Heart right ventricle (tissue), 16 donors: Measurements from ENCODE around the gene TSTD2. TPM values are rescaled to one million over a fixed set of nuclear protein-coding genes. Genes with fewer than 3 reads are reported as not detected.

ENCODE experiments used
- ATAC-seq, 8 donors: fragments of 200-7000 bp; cut with Tn5 transposase; one replicate each; pipeline ENCODE4 v1.9.1; 2020; ENCODE audit warnings: mild to moderate bottlenecking in 8 of 8, moderate library complexity in 8 of 8, moderate number of reproducible peaks in 1 of 8
- DNase-seq, 2 donors: peaks; one replicate each; pipeline ENCODE4 v3.0.0-alpha.2; 2020
- H3K27ac ChIP-seq, 10 donors: fragments of 200-600 bp; sonication (generic) in 2 of 10; one replicate each; pipeline versions ENCODE4 v1.5.0 to v1.8.0; 2020 to 2022; ENCODE audit warnings: mild to moderate bottlenecking in 3 of 10
- H3K27me3 ChIP-seq, 7 donors: fragments of 200-600 bp; one replicate each; pipeline ENCODE4 v1.8.0; 2021 to 2022; ENCODE audit warnings: mild to moderate bottlenecking in 2 of 7
- H3K36me3 ChIP-seq, 9 donors: fragments of 200-600 bp; sonication (generic) in 1 of 9; one replicate each; pipeline versions ENCODE4 v1.5.0 to v1.8.0; 2020 to 2022; ENCODE audit warnings: mild to moderate bottlenecking in 2 of 9
- H3K4me1 ChIP-seq, 9 donors: fragments of 200-600 bp; sonication (generic) in 1 of 9; one replicate each; pipeline versions ENCODE4 v1.5.0 to v1.8.0; 2020 to 2022; ENCODE audit warnings: mild to moderate bottlenecking in 4 of 9
- H3K4me3 ChIP-seq, 10 donors: fragments of 200-600 bp; sonication (generic) in 2 of 10; one replicate each; pipeline versions ENCODE4 v1.5.0 to v1.8.0; 2020 to 2022; ENCODE audit warnings: mild to moderate bottlenecking in 7 of 10, moderate library complexity in 2 of 10
- H3K9me3 ChIP-seq, 11 donors: fragments of 200-600 bp in 10 of 11; sonication (generic) in 2 of 11; one replicate each; pipeline versions ENCODE4 v1.5.0 to v1.8.0; 2013 to 2022; ENCODE audit warnings: mild to moderate bottlenecking in 2 of 11, control low read depth in 1 of 11, moderate library complexity in 1 of 11
- CTCF ChIP-seq, 9 donors: fragments of 200-600 bp; sonication (generic) in 2 of 9; IDR thresholded peaks; one replicate each; pipeline versions ENCODE4 v1.5.0 to v1.8.0; 2021 to 2022; ENCODE audit warnings: antibody characterized with exemption in 9 of 9, mild to moderate bottlenecking in 5 of 9, moderate library complexity in 1 of 9
- WGBS, 2 donors: extraction: QIAGEN DNeasy Blood & Tissue Kit; methylation state at CpG; one replicate each; pipeline ENCODE4 v1.1.7; 2013; ENCODE audit warnings: inconsistent platforms in 1 of 2; 5-methylcytosine and 5-hydroxymethylcytosine counted together
- intact Hi-C, 10 donors: fragments of 100-400 bp; cut with DNase I; formaldehyde crosslinking; loops; one replicate each; pipeline versions ENCODE4 v1.11.1 to v1.14.2; 2022
- polyA plus RNA-seq, 2 donors: library from polyadenylated mRNA; stranded (reverse); fragments of 200-250 nt; gene quantifications; one replicate each; pipeline ENCODE4 v1.2.3, GENCODE V29; 2013
- total RNA-seq, 10 donors: library from RNA; stranded (reverse); fragmentation: NEBNext Ultra II Directional in 3 of 10; extraction: Animal tissue kit (Norgen Biotek cat#: 25700) in 3 of 10; gene quantifications; one replicate each; pipeline versions ENCODE4 v1.2.1 to v1.2.4, GENCODE V29; 2021 to 2023
- donor health status: Arrhythmogenic right ventricular cardiomyopathy.
- donor health status: ischemic (EF 13 %, LVEDD 7.1; RV severe dilation, severe dysfunction).
- donor health status: healthy with polysubstance abuse.
- donor health status: DM: no; HTN: yes; CAD: no.
- donor health status: DM: no; HTN: no; CAD: no.
- donor health status: ischemic (EF 25% LVEDD 6.9; RV normal size, moderate dysfunction).
- donor health status: ischemic (EF 25% LVEDD 5.7; RV mildly dilated, moderate dysfunction).
- donor health status: healthy.
- donor health status: DM: yes; HTN: yes; CAD: no.
- donor health status: Ischemic cardiomyopathy.
- donor health status: ischemic (EF 35%, LVEDD 5.7; RV mildly dilated, moderate dysfunction).
- donor health status: nonischemic (EF 11% LVEDD 7.7; RV severe dilation, severe dysfunction).
- donor health status: DM: yes; HTN: yes; CAD: no.
- donor health status: PGD.
- donor health status: ischemic (EF 29% LVEDD 5.4; RV normal size, mild dysfunction).
- donor health status: nonischemic (EF 23%, LVEDD 6.1; RV moderate dilation, normal function).

Gene TSTD2
- total and polyA plus RNA-seq, 12 donors: 8.5 to 29.4 (median 22.8) TPM

- Histone ChIP-seq H3K9me3 (no peaks in the 10 kb centered on the region), H3K27me3 (no peaks in the 10 kb centered on the region), H3K4me3 (no peak overlapping the region), H3K4me1 (peaks cover 0 to 19% (median 0%) of the 10 kb centered on the region in 9 donors), H3K27ac (peak overlapping the region in 1 of 10 donors; percentile 65), H3K36me3 (peaks cover 0 to 100% (median 58%) of the 10 kb centered on the region in 9 donors)
- DNase-seq: no peak
- intact Hi-C loops: no loop called here
- TF ChIP-seq CTCF (IDR thresholded peaks at IDR 0.05): no peak
- WGBS, 2 donors: 73 to 84% methylated on average over 1 of the region's 1 CpG
- no peak for ATAC-seq
Observed at GRCh38 chr9:97658707-97659106, 25.5 kb upstream of the TSTD2 start.

GRCh38 chr9:97651646-97652045, 18.5 kb upstream of the TSTD2 start:
- Histone ChIP-seq H3K36me3 (peaks cover 0 to 100% (median 65%) of the 10 kb centered on the region in 9 donors), H3K27me3 (no peaks in the 10 kb centered on the region), H3K4me3 (no peak overlapping the region), H3K4me1 (peaks cover 0 to 14% (median 0%) of the 10 kb centered on the region in 9 donors), H3K27ac (peak overlapping the region in 4 of 10 donors; percentile 6 to 46 (median 19)), H3K9me3 (no peaks in the 10 kb centered on the region)
- ATAC-seq (peak in 5 of 8 donors; percentile 31 to 79 (median 71)), DNase-seq (no peak)
- intact Hi-C loops: no loop called here
- no peak for TF ChIP-seq CTCF (IDR thresholded peaks at IDR 0.05)
- 77% methylated on average over 3 of the region's 3 CpGs for WGBS, 2 donors

GRCh38 chr9:97647996-97648395, 14.8 kb upstream of the TSTD2 start:
- DNase-seq: no peak
- H3K4me1 ChIP-seq: peaks cover 0 to 14% (median 0%) of the 10 kb centered on the region in 9 donors
- H3K27ac ChIP-seq: no peak overlapping the region
- no peak for TF ChIP-seq CTCF (IDR thresholded peaks at IDR 0.05)
- H3K27me3 ChIP-seq: no peaks in the 10 kb centered on the region
- intact Hi-C loops: no loop called here
- no peak for ATAC-seq
- 79 to 84% methylated on average over 5 of the region's 5 CpGs for WGBS, 2 donors
- H3K4me3 ChIP-seq: no peak overlapping the region
- H3K9me3 ChIP-seq: no peaks in the 10 kb centered on the region
- H3K36me3 ChIP-seq: peaks cover 0 to 100% (median 50%) of the 10 kb centered on the region in 9 donors

- H3K36me3 ChIP-seq: peaks cover 0 to 100% (median 46%) of the 10 kb centered on the region in 9 donors
- intact Hi-C loops: no loop called here
- no peak for TF ChIP-seq CTCF (IDR thresholded peaks at IDR 0.05)
- no peak overlapping the region for H3K4me3 ChIP-seq
- no peaks in the 10 kb centered on the region for H3K9me3 ChIP-seq
- H3K27ac ChIP-seq: no peak overlapping the region
- peaks cover 0 to 2% (median 0%) of the 10 kb centered on the region in 9 donors for H3K4me1 ChIP-seq
- H3K27me3 ChIP-seq: no peaks in the 10 kb centered on the region
- no peak for DNase-seq
- no peak for ATAC-seq
Observed at GRCh38 chr9:97645720-97646119, 12.6 kb upstream of the TSTD2 start.
